ENCODE data around the gene PTPN1.

- TF ChIP-seq CTCF (IDR thresholded peaks at IDR 0.05) (no peak), POLR2A (IDR thresholded peaks at IDR 0.05) (no peak)
Measured at GRCh38 chr20:50607850-50608749, 97.9 kb downstream of the PTPN1 start.

Data from Peyer's patch (tissue), 4 donors.